ENCODE results near the gene BLOC1S3. TPM values are rescaled to one million over a fixed set of nuclear protein-coding genes. Genes with fewer than 3 reads are reported as not detected.

BLOC1S3 gene
- polyA plus RNA-seq, 1 donor, result 7.6 TPM

- DNase-seq, result no peak
These were observed 15.9 kb upstream of the BLOC1S3 start for GRCh38 chr19:45162608-45163143.

GRCh38 chr19:45163156-45163555 lies 15.4 kb upstream of the BLOC1S3 start:
- no peak for DNase-seq

DNA sequence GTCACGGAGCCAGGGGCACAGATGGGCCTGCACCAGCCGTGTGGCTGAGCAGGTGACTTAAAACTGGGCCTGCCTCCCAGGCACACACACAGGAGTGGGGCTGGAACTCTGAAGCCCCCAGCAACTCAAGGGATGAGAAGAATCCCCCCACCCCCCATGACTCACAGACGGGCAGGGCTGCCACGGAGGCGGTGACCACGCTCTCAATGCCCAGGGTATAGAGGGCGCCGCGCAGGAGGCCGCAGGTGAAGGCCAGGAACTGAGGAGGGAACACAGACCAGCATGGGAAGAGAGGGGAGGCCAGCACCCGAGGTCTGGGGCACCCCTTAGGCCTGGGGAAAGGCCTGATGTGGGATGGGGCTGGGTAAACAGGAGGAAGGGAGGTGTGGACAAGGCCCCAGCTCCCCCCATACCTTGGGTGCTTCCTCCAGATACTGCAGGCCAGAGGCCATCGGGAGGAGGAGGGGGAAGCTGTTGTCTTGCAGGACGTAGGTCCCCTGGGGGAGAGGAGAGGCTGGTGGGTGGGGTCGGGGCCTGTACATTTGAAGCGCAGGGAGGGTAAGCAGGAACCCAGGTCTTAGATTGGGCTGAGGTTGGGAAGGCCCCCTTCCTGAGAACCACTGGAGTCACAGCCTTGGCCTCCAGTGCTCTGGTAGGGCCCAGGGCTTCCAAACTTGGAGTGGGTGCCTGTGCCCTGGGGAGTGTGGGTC lies 14.7 kb upstream of the BLOC1S3 start:
- no peak for DNase-seq

DNA sequence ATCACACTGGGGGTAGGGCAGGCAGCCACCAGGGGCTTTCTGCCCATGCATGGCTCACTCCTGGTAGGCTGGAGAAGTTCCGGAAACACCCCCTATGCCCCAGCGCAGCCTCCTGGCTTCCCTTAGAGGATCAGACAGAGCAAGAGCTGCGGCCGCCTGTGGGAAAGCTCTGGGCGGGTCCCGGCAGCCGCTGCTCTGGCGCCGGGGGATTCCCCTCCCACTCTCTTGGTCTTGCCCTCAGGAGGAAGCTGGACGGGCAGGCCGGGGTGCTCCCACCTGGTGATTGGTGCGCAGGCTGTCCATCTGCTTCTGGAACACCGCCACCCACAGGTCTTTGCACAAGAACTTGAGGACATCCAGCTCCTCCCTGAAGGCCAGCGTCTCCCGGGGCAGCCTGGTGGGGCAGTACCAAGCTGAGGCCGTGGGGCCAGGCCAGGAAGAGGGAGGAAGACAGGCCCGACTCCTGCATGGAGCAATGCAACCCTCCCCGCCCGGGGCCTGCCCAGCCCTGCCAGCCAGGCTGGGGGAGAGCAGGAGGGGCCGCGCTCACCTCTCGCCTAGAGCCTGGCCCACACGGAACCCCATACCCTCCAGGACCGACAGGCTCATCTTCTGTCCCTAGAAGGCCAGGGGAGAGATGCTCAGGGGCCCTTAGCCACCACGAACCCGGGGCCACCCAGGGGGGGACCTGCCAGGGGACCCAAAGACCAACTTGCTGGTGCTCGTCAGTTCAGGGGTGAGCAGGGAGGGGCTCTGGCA lies 13.8 kb upstream of the BLOC1S3 start:
- no peak for DNase-seq

GRCh38 chr19:45166723-45167252 lies 11.8 kb upstream of the BLOC1S3 start:
- DNase-seq, result no peak

DNA sequence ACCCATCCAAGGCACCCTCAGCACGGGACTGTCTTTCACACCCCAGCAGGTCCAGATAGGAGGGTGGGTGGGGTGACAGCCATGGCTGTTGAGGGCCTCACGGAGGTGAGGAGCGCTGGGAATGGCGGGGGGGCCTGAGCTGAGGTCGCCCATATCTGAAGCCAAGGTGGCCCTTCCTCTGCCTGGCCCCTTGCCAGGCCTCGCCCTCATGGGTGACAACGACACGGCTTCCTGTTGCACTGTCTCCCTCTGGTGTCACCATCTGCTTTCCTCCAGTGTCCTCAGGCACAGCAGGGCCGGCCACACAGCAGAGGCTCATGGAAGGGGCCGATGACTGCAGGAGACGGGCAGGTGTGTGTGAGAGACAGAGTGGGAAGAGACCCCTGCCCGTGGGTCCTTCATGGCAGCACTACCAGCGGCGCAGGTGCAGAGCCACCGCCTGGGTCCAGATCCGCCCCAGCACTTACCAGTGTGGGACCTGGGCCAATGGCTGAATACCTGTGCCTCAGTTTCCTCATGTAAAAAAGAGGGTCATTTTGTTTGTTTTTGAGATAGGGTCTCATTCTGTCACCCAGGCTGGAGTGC lies 9.7 kb upstream of the BLOC1S3 start:
- DNase-seq, result no peak

DNA sequence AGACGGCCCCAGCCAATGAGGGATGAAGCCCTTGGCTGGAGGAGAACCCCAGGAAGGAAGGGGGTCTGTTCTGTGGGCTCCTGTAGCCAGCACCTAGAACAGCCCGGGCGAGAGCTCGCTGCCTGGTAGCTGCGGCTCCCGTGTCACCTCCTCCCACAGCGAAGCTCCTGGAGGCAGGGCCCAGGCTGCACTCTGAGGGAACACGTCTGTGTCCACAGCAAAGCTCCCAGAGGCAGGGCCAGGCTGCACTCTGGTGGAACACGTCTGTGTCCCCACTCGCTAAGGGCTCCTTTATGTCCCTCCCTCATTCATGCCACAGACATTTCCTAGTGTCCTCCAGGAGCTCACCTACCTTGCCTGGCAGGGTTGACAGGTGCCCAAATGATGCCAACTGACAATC lies 9.0 kb upstream of the BLOC1S3 start:
- no peak for DNase-seq

- DNase-seq, result no peak
These were observed 8.2 kb upstream of the BLOC1S3 start for GRCh38 chr19:45170146-45171106.

- DNase-seq, result no peak
These were observed 7.4 kb upstream of the BLOC1S3 start for GRCh38 chr19:45171211-45171623.

GRCh38 chr19:45172173-45172572 lies 6.4 kb upstream of the BLOC1S3 start:
- no peak for DNase-seq

- DNase-seq, result no peak
These were observed 5.9 kb upstream of the BLOC1S3 start for GRCh38 chr19:45172611-45173208.

DNA sequence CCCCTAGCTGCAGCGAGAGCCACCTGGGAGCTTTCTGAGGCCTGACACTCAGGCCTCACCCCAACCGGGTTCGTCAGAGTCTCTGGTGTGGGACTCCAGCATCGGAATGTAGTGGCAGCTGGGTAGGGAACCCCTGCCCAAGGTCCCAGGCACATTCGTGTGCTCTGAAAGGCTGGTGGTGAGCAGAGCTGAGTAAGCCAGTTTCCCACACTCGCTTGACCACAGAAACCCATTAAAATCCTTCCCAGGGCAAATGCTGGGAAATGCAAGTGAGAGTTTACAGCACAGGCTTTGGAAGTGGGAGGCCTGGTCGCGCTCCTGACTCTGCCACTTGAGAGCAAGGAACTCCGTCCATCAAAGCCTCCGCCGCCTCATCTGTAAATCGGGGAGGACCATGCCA lies 4.8 kb upstream of the BLOC1S3 start:
- no peak for DNase-seq

- no peak for DNase-seq
These were observed 2.9 kb upstream of the BLOC1S3 start for GRCh38 chr19:45175515-45176345.

DNA sequence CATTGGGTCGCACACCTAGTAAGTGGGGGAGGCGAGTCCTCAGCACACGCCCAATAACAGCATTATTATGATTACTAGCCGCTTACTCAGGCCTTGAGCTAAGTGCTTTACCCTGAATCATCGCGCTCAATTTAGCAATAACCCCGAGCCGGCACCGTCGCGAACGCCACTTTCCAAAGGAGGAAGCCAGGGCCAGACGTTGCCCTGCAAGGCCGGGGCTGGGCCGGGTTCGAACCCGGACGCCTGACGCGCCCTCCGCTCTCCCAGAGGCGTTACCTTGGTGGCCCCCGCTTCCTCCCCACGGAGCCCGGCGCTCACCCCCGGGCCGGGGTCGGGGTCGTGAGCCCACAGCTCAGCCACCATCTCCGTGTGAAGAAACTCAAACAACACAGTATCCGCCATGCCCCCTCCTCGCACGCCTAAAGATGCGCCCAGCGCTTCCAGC lies 745 bp upstream of the BLOC1S3 start, which contains the start of gene TRAPPC6A:
TRAPPC6A (minus strand) TSS at position 421 of the 445 bp plus-strand sequence; CDS start at position 402, 19 bp downstream.
- DNase-seq, result no peak

- DNase-seq, result no peak
These were observed 698 bp downstream of the BLOC1S3 start for GRCh38 chr19:45179072-45179891.

GRCh38 chr19:45179892-45180370 lies 1.3 kb downstream of the BLOC1S3 start:
- no peak for DNase-seq

DNA sequence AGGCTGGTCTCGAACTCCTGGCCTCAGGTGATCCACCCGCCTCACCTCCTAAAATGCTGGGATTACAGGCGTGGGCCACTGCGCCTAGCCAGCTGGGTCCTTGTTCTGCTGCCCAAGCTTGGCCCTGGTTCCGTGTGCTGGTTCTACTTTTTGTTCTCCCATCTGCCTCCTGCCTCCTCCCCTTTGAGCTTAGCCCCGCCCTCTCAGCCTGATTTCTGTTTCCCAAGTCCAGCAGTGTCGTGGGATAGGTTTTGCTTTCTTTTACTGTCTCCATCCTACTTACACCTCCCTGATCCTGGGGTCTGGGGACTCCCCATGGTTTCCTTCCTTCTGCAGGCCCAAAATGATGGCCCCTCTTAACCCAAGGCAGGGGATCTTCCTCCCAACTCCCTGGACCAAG lies 2.4 kb downstream of the BLOC1S3 start:
- DNase-seq, result no peak

GRCh38 chr19:45182758-45183157 lies 4.2 kb downstream of the BLOC1S3 start:
- DNase-seq, result no peak

- no peak for DNase-seq
These were observed 5.5 kb downstream of the BLOC1S3 start for GRCh38 chr19:45184115-45184514.
